ENCODE data around the gene SPRED3.

- no peak for TF ChIP-seq MAX (IDR thresholded peaks at IDR 0.05)
- no peak for TF ChIP-seq REST (IDR thresholded peaks at IDR 0.05; ENCODE audit: low read depth)
- TF ChIP-seq TEAD4 (IDR thresholded peaks at IDR 0.05): no peak
- TF ChIP-seq EP300 (IDR thresholded peaks at IDR 0.05; ENCODE audit: borderline replicate concordance): no peak
- TF ChIP-seq RAD21 (IDR thresholded peaks at IDR 0.05; ENCODE audit: low read depth): no peak
- no peak for TF ChIP-seq EGR1 (IDR thresholded peaks at IDR 0.05)
- TF ChIP-seq CEBPB (IDR thresholded peaks at IDR 0.05): no peak
- no peak for TF ChIP-seq YY1 (IDR thresholded peaks at IDR 0.05; ENCODE audit: low read depth)
- TF ChIP-seq CREB1 (IDR thresholded peaks at IDR 0.05; ENCODE audit: low read depth): no peak
- no peak for TF ChIP-seq TAF1 (IDR thresholded peaks at IDR 0.05; ENCODE audit: low read depth)
- TF ChIP-seq NFIC (IDR thresholded peaks at IDR 0.05): no peak
Measured at GRCh38 chr19:38385057-38385803, 3.3 kb upstream of the SPRED3 start.

Measured in Ishikawa (cell line).